Neural cell (in vitro differentiated cells): ENCODE data around the gene PARVA. TPM values are rescaled to one million over a fixed set of nuclear protein-coding genes. Genes with fewer than 3 reads are reported as not detected.

ENCODE experiments used
- H2AFZ ChIP-seq: fragments of 200-600, 300-800 bp; sonication (generic), shearing (Covaris generic); 2 replicates; pipeline ENCODE4 v1.6.0; 2014; ENCODE audit warnings: low read depth, mild to moderate bottlenecking, antibody characterized with exemption, low read length, moderate library complexity
- H3F3A ChIP-seq: fragments of 200-600 bp; shearing (Covaris generic); 2 replicates; pipeline ENCODE4 v1.6.1; 2016; ENCODE audit warnings: mild to moderate bottlenecking, moderate library complexity, mixed read lengths, antibody characterized with exemption, low read length; ENCODE audit not compliant: insufficient read depth, poor library complexity, severe bottlenecking
- H3K27ac ChIP-seq: fragments of 200-600, 300-800 bp; sonication (generic), shearing (Covaris generic); 2 replicates; pipeline ENCODE4 v1.5.1; 2014; ENCODE audit warnings: mild to moderate bottlenecking, low read length, moderate library complexity
- H3K27me3 ChIP-seq: fragments of 300-800, 200-600 bp; sonication (generic), shearing (Covaris generic); 2 replicates; pipeline ENCODE4 v1.6.0; 2014; ENCODE audit warnings: mild to moderate bottlenecking, low read depth, low read length, moderate library complexity; ENCODE audit not compliant: insufficient read depth
- H3K36me3 ChIP-seq: fragments of 300-800, 200-600 bp; sonication (generic), shearing (Covaris generic); 2 replicates; pipeline ENCODE4 v1.5.1; 2014; ENCODE audit warnings: mild to moderate bottlenecking, antibody characterized with exemption, low read length, moderate library complexity; ENCODE audit not compliant: insufficient read depth
- H3K4me2 ChIP-seq: fragments of 300-800, 200-600 bp; sonication (generic), shearing (Covaris generic); 2 replicates; pipeline ENCODE4 v1.6.0; 2014; ENCODE audit warnings: mild to moderate bottlenecking, low read length
- H3K4me3 ChIP-seq: fragments of 300-800, 200-600 bp; sonication (generic), shearing (Covaris generic); 2 replicates; pipeline ENCODE4 v1.5.1; 2014; ENCODE audit warnings: mild to moderate bottlenecking, low read length, moderate library complexity
- H3K79me2 ChIP-seq: fragments of 200-600 bp; shearing (Covaris generic); replicated peaks from 2 replicates; pipeline ENCODE4 v1.6.0; 2014; ENCODE audit warnings: mild to moderate bottlenecking, low read length, moderate library complexity; ENCODE audit not compliant: insufficient read depth
- H3K9ac ChIP-seq: fragments of 300-800, 200-600 bp; sonication (generic), shearing (Covaris generic); 2 replicates; pipeline ENCODE4 v1.6.1; 2016; ENCODE audit warnings: mild to moderate bottlenecking, low read length, mixed read lengths
- H3K9me2 ChIP-seq: fragments of 200-600 bp; shearing (Covaris generic); 2 replicates; pipeline ENCODE4 v1.6.1; 2016; ENCODE audit warnings: mild to moderate bottlenecking, low read length, mixed read lengths; ENCODE audit not compliant: insufficient read depth
- H3K9me3 ChIP-seq: fragments of 200-600, 300-800 bp; sonication (generic), shearing (Covaris generic); 2 replicates; pipeline ENCODE4 v1.6.1; 2016; ENCODE audit warnings: mild to moderate bottlenecking, mixed run types, low read length, moderate library complexity, mixed read lengths
- H4K20me1 ChIP-seq: fragments of 200-600 bp; shearing (Covaris generic); 2 replicates; pipeline ENCODE4 v1.6.1; 2016; ENCODE audit warnings: mild to moderate bottlenecking, mixed run types; ENCODE audit not compliant: insufficient read depth
- EP300 ChIP-seq: fragments of 450-650 bp; conservative IDR thresholded peaks from 2 replicates; pipeline ENCODE4 v1.6.1; 2014; ENCODE audit warnings: antibody characterized with exemption, mild to moderate bottlenecking, moderate library complexity; ENCODE audit not compliant: poor library complexity, severe bottlenecking
- EZH2 ChIP-seq: fragments of 200-600, 300-800 bp; shearing (Covaris generic), sonication (generic); IDR thresholded peaks from 2 replicates; pipeline ENCODE4 v1.6.1; 2014; ENCODE audit warnings: antibody characterized with exemption, low read length, borderline replicate concordance, mild to moderate bottlenecking; ENCODE audit not compliant: insufficient read depth, poor library complexity, severe bottlenecking
- MXI1 ChIP-seq: fragments of 450-650 bp; conservative IDR thresholded peaks from 2 replicates; pipeline ENCODE4 v1.6.1; 2014; ENCODE audit warnings: antibody characterized with exemption, mild to moderate bottlenecking; ENCODE audit not compliant: poor library complexity, severe bottlenecking
- POLR2AphosphoS5 ChIP-seq: IDR thresholded peaks from 2 replicates; pipeline ENCODE4 v1.6.1; 2012
- RAD21 ChIP-seq: fragments of 450-650 bp; conservative IDR thresholded peaks from 2 replicates; pipeline ENCODE4 v1.6.1; 2014; ENCODE audit warnings: antibody characterized with exemption, mild to moderate bottlenecking, moderate library complexity
- SMC3 ChIP-seq: fragments of 450-650 bp; conservative IDR thresholded peaks from 2 replicates; pipeline ENCODE4 v1.6.1; 2014; ENCODE audit warnings: antibody characterized with exemption, mild to moderate bottlenecking, moderate library complexity; ENCODE audit not compliant: poor library complexity
- TAF1 ChIP-seq: IDR thresholded peaks from 2 replicates; pipeline ENCODE4 v1.6.1; 2012; ENCODE audit warnings: low read depth
- polyA plus RNA-seq: library from polyadenylated mRNA; depleted of rRNA; stranded (reverse); fragments of >200 nt; gene quantifications from 2 replicates; pipeline ENCODE4 v1.2.3, GENCODE V29; 2014
- TF ChIP-seq, protein P1 (sequence below): IDR thresholded peaks from 2 replicates; pipeline ENCODE4 v1.6.1; 2012; ENCODE audit warnings: borderline replicate concordance
- TF ChIP-seq, protein P2 (sequence below): fragments of 450-650 bp; IDR thresholded peaks from 2 replicates; pipeline ENCODE4 v1.5.1; 2014; ENCODE audit warnings: antibody characterized with exemption, mild to moderate bottlenecking, moderate library complexity; ENCODE audit not compliant: poor library complexity, severe bottlenecking

Gene PARVA
- polyA plus RNA-seq, 1 donor from 2014 or later = 0.94 TPM

DNA sequence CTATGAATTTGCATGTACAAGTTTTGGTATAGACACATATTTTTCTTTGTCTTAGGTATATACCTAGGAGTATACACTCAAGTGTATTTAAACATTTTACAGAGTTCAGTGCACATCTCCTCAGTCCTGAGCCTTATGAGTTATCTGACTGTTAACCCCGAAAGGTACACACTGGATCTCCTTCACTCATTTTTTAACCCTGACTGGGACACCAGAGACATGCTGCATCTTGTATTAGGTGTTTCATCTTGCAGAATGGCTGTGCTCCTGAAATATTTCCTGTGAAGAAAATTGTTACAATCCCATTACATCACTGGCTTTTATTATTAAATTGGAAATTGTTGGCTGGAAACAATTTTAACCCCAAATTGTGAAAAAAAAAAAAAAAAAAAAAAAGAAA is 15.3 kb downstream of the PARVA start:
- TF ChIP-seq POLR2AphosphoS5 (no peak), SMC3 (no peak), EP300 (no peak), EZH2 (no peak), RAD21 (no peak), MXI1 (no peak), TAF1 (no peak)
- TF ChIP-seq, protein P1, sequence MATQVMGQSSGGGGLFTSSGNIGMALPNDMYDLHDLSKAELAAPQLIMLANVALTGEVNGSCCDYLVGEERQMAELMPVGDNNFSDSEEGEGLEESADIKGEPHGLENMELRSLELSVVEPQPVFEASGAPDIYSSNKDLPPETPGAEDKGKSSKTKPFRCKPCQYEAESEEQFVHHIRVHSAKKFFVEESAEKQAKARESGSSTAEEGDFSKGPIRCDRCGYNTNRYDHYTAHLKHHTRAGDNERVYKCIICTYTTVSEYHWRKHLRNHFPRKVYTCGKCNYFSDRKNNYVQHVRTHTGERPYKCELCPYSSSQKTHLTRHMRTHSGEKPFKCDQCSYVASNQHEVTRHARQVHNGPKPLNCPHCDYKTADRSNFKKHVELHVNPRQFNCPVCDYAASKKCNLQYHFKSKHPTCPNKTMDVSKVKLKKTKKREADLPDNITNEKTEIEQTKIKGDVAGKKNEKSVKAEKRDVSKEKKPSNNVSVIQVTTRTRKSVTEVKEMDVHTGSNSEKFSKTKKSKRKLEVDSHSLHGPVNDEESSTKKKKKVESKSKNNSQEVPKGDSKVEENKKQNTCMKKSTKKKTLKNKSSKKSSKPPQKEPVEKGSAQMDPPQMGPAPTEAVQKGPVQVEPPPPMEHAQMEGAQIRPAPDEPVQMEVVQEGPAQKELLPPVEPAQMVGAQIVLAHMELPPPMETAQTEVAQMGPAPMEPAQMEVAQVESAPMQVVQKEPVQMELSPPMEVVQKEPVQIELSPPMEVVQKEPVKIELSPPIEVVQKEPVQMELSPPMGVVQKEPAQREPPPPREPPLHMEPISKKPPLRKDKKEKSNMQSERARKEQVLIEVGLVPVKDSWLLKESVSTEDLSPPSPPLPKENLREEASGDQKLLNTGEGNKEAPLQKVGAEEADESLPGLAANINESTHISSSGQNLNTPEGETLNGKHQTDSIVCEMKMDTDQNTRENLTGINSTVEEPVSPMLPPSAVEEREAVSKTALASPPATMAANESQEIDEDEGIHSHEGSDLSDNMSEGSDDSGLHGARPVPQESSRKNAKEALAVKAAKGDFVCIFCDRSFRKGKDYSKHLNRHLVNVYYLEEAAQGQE = no peak
- TF ChIP-seq, protein P2, sequence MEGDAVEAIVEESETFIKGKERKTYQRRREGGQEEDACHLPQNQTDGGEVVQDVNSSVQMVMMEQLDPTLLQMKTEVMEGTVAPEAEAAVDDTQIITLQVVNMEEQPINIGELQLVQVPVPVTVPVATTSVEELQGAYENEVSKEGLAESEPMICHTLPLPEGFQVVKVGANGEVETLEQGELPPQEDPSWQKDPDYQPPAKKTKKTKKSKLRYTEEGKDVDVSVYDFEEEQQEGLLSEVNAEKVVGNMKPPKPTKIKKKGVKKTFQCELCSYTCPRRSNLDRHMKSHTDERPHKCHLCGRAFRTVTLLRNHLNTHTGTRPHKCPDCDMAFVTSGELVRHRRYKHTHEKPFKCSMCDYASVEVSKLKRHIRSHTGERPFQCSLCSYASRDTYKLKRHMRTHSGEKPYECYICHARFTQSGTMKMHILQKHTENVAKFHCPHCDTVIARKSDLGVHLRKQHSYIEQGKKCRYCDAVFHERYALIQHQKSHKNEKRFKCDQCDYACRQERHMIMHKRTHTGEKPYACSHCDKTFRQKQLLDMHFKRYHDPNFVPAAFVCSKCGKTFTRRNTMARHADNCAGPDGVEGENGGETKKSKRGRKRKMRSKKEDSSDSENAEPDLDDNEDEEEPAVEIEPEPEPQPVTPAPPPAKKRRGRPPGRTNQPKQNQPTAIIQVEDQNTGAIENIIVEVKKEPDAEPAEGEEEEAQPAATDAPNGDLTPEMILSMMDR = no peak
- Histone ChIP-seq H3K27ac (no peak overlapping the region), H3K4me2 (no peak overlapping the region), H3K36me3 (no peaks in the 10 kb centered on the region), H3K9me2 (no peaks in the 10 kb centered on the region), H3K79me2 (no peaks in the 10 kb centered on the region), H2AFZ (no peak overlapping the region), H3K27me3 (no peaks in the 10 kb centered on the region), H3F3A (no peaks in the 10 kb centered on the region), H4K20me1 (no peaks in the 10 kb centered on the region), H3K4me3 (no peak overlapping the region), H3K9me3 (no peaks in the 10 kb centered on the region), H3K9ac (no peak overlapping the region)

DNA sequence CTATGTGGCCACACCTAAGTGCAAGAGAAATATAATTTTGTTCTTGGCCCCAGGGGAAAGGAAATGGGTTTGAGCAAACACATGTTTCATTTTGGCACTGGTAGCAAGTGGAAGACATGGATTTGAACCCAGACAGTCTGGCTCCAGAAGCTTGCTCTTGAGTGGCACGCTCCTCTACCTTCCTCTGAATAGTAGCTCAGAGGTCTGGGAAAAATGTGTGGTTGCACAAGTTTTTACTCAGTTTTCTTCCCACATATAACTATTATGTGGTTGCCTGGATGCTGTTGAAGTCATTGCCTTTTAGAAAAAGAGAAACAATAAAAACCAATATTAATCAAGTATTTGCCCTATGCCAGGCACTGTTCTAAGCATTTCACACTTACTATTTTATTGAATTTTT is 16.3 kb downstream of the PARVA start:
- Histone ChIP-seq H3K4me2 (no peak overlapping the region), H2AFZ (no peak overlapping the region), H3K36me3 (no peaks in the 10 kb centered on the region), H3K79me2 (no peaks in the 10 kb centered on the region), H3K27ac (no peak overlapping the region), H3K27me3 (no peaks in the 10 kb centered on the region), H3K9ac (no peak overlapping the region), H3K9me2 (no peaks in the 10 kb centered on the region), H3K4me3 (no peak overlapping the region), H3F3A (no peaks in the 10 kb centered on the region), H4K20me1 (no peaks in the 10 kb centered on the region), H3K9me3 (no peaks in the 10 kb centered on the region)
- TF ChIP-seq EZH2 (no peak), RAD21 (no peak), POLR2AphosphoS5 (no peak), EP300 (no peak), SMC3 (no peak), TAF1 (no peak), MXI1 (no peak)
- TF ChIP-seq, protein P1 = no peak
- TF ChIP-seq, protein P2 = no peak
